NAMALWA (cell line): ENCODE data around the gene IGFBP3.

ENCODE experiments used
- DNase-seq: peaks from one replicate; pipeline ENCODE4 v3.0.0-alpha.2; 2015; ENCODE audit warnings: low spot score

The IGFBP3 gene

GRCh38 chr7:45872116-45873034, 48.7 kb downstream of the IGFBP3 start:
- DNase-seq, result peak; percentile 17

- DNase-seq, result no peak
Measured at GRCh38 chr7:45869426-45869825, 51.6 kb downstream of the IGFBP3 start.

DNA sequence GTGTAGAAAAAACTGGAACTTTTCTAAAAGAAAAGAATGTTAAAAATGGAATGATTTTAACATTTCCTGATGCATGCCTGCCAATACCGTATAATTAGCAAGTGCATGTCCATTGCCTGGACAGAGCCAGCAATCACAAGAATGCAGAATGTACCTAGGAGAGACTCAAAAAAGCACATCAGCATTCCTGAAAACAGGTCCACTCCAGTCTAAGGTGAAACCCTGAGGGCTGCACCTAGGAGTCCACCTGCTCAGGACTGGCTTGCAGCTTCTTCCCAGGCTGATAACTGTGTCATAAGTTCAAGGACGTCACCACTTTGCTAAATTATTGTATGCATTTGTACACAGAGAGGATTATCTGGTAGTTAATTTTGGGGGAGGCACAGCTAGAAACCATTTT, 53.6 kb downstream of the IGFBP3 start:
- no peak for DNase-seq

DNA sequence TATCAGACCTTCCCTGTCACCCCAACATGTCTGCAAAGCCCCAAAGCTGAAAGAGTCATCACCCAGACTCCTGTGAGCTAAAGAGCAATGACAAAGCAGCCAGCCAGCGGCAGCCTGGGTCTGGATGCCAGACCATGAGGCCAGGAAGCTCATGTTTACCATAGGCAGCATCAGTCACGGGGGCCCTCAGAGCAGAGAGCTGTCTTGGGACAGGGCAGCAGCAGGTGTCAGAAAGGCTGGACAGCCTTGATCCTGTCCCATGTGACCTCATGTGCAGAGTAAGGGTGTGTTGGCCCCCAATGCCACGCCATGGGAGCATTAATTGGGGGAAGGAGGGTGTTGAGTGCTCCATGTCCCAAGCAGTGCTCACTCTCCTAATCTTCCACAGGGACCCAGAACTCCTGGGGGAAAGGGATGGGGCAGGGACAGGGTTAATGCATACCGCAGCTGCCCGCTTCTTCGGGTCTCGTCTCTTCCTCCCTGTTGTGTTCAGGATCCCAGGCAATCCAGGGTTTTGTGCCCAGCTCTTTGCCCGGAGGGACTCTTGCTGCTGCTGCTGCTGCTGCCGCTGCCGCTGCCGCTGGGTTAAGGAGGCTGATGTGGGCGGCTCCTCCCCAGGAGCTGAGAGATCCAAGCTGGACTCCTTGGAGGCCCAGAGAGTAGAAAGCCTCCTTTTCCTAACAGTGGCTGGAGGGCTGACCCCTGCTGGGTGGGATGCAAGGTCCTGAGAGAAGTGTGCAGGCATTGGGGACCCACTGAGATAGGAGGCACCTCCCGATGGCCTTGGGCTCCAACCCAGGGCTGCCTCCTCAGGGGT, 55.3 kb downstream of the IGFBP3 start:
- no peak for DNase-seq

- no peak for DNase-seq
Measured at GRCh38 chr7:45863715-45864114, 57.4 kb downstream of the IGFBP3 start.
